ENCODE results near the gene PFDN4. TPM values are rescaled to one million over a fixed set of nuclear protein-coding genes. Genes with fewer than 3 reads are reported as not detected.
A peak's percentile ranks its signal among the peaks of the same experiment; 100 is the strongest.

Gene PFDN4
- polyA plus RNA-seq, 1 donor, result 52.8 TPM

DNA sequence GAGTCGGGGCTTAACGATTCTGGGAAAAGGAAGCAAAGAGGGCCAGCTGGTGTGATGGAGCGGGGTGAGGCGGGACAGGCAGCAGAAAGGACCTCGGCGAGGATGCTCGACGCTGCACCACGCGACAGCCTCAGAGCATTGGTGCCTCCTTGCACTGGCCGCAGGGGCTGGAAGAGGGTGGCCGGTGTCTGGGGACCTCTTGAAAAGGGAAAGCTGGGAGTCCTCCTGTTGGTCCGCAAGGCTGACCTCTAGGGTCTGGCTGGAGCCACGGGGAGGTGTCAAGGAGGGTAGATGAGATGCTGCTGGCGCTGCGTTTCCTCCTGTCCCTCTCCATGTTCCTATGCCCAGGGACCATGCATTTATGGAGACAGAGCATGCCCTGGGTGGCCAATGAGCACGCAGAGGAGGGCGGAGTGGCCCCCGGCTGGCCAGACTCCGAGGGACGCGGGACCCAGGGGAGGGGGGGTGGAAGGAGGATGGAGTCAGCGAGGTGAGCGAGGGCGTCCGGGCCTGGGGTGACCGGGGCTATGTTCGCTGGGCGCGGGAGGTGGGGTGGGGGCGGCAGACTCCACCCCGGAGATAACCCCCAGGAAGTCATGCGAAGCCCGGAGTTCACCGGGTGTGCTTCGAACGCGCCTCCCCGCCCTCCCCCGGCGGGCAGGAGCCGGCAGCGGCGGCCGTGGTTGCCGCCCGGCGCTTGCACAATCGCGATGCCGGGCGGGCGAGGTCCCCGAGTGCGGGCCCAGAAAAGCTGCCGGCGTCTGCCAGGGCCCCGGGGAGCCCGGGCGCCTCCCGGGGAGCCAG, 34.0 kb upstream of the PFDN4 start, which contains the start of gene CYP24A1:
CYP24A1 (minus strand) TSS at position 334 of the 804 bp plus-strand sequence. CDS start 407 bp downstream, outside the sequence.
- no peak for DNase-seq

DNA sequence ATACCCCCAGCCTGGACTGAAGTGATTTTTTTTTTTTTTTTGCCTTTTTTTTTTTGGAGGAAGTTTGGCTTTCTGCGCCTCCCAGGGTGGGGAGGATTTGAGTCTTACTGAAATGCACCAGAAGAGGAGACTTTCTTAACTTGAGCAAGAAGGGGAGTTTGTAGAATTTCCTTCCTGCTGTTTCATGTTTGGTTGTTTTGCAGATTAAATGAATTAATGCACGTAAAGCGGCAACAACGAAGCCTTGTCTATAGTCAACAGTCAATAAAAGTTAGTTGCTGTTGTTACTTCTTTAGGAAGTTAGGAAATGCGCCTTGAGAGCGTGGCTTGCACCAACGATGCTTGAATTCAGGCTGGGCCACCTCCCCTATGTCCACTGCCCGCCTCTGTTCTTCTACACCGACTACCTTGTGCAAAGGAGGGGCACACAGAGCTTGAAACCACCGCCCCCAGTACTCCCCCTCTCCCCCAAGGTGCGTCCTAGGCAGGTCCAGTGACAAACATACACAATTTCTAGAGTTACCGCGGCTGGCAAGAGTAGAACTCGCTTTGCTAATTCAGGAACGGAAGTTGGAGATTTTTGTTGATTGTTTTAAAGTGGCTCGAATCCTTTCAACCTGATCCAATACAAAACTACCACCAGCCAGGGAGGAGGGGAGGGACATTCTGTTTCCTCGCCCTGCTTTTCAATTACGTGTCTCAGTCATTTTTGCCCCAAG, 33.3 kb upstream of the PFDN4 start:
- no peak for DNase-seq

DNA sequence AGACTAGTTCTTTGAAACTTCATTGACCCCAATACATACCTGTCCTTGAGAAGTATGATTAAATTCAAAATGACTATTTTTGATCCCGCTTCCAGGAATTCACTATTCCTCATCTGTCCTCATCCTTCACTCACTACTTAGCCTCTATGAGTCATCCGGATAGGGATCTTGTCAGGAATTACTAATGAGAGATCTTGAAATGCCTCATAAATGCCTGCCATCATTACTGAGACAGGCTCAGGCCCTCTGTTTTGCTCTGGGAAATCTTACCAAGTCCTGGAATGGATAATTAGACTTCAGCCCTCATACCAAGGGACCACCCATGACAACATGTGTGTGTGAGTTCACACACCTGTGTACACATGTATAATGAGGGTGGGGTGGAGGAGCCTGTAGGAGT, 31.3 kb upstream of the PFDN4 start:
- no peak for DNase-seq

DNA sequence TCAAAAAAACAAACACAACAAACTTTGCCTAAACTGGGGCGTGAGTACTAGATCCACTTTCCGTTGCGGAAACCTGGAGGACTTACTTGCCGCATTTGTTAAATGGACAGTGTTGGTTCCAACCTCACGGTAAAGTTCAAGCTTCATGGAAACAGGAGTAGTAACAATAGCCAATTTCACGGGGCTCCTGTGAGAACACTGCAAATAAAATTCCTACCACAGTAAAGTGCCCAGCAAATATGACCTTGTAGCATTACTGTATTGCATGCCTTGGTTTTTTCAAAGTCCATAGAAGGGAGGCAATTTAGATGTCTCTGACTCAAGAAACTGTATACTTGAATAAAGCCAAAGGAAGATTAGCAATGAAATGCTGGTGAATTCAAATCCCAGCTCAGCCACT, 30.5 kb upstream of the PFDN4 start:
- DNase-seq, result no peak

GRCh38 chr20:54178256-54178655, 29.6 kb upstream of the PFDN4 start:
- DNase-seq, result no peak

DNA sequence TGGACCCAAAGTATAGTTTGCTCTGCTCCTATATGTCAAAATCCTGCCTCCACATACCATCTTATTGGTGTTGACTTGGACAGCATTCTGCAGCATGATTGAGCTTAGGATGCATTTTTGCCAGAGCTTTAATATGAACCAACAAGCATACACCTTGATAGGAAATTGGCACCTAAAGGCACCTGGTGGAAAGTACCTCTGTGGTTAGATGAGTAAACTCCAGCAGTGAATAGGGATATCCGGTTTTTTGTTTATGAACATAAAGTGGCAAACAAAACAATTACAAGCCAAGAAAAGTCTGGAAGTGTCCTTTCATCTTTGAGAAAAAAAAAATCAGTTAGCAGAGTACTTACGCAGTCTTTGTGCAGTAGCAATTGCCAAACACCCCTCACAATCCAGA, 27.9 kb upstream of the PFDN4 start:
- no peak for DNase-seq

DNA sequence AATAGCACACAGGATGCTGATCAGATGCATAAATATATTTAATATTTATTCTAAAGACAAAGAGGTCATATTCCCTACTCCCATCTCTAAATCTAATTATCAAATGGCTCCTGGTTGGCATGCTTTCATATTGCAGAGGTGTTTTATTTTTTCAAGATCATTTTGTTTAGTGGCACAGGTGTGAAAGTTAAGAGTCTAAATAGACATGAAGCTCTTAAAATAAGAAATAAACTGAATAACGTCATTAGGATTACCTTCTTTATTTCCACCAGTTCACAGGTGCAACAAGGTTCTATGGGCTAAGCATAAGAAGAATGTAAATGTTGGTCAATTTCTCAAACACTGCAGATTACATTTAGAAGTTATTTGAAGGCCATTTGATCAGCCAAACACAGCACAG, 27.0 kb upstream of the PFDN4 start:
- DNase-seq, result no peak

DNA sequence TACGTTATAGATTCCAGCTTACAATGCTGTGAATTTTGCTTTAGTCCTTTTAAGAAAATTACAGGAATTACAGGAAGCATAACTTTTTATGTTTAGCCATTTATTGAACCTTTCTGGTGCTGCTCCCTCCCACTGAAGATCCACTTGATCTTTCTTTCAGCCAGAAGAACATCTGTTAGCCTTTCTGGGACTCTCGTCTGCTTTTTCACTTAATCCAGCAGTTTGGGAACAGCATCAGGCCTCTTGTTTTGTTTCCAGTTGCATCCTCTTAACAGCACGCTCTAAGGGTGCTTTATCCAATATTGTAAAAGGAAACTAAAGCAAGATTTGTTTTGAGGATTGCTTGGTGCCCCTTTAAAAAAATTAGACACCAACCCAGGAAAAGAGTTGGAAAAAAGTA, 23.8 kb upstream of the PFDN4 start:
- no peak for DNase-seq

GRCh38 chr20:54184904-54185626, 22.8 kb upstream of the PFDN4 start:
- DNase-seq, result no peak

DNA sequence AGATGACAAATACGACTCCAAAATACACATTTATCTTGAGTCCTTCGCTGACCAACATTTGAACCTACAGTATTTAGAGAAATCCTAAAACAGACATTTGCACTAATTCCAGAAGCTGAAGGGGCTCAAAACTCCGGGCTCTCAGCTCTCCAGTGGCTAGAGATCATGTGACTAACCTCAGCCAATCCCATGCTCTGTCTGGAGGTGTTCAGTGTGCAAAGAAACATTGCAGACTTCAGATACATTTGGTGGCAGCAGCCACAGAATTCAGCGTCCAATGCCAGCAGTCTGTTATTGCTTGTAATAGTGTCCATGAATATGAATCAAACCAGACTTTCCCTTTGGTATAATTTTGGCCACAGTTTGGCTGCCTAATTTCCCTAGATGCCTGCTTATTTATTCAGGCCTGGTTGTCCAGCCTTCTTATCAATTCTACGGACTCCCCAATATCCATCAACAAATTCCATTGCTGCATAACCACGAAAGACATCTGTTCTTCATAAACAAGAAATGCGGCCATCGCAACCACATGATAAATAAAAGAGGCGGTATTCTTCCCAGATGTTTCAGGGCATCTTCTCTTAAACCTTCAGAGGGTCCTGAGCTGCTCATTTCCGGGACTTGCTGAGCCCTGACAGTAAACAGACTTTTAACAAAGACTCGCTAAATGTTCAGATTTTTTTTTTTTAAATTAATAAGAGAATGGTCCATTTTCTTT, 19.6 kb upstream of the PFDN4 start:
- no peak for DNase-seq

DNA sequence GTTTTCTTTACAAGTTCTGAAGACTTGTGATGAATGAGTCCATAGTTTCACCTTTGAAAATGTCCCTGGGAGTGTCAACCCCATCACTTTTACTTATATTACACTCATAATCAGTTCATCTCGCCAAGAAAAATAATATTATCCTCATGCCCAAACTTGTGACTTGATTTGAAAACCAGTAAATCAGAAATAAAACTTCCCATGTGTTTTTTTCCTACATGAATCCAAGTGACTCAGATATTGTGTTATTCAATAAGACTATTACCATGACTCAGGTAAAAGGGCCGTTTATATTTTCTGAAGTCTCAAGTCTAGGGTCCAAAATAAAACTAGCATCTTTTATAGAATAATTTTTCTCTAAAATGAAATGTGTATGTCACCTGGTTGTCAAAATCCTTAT, 18.3 kb upstream of the PFDN4 start:
- no peak for DNase-seq

GRCh38 chr20:54190217-54190616, 17.7 kb upstream of the PFDN4 start:
- no peak for DNase-seq

- DNase-seq, result no peak
Measured at GRCh38 chr20:54193817-54194216, 14.1 kb upstream of the PFDN4 start.

GRCh38 chr20:54194724-54195438, 13.0 kb upstream of the PFDN4 start:
- DNase-seq, result peak; percentile 68

- no peak for DNase-seq
Measured at GRCh38 chr20:54195483-54196472, 12.1 kb upstream of the PFDN4 start.

DNA sequence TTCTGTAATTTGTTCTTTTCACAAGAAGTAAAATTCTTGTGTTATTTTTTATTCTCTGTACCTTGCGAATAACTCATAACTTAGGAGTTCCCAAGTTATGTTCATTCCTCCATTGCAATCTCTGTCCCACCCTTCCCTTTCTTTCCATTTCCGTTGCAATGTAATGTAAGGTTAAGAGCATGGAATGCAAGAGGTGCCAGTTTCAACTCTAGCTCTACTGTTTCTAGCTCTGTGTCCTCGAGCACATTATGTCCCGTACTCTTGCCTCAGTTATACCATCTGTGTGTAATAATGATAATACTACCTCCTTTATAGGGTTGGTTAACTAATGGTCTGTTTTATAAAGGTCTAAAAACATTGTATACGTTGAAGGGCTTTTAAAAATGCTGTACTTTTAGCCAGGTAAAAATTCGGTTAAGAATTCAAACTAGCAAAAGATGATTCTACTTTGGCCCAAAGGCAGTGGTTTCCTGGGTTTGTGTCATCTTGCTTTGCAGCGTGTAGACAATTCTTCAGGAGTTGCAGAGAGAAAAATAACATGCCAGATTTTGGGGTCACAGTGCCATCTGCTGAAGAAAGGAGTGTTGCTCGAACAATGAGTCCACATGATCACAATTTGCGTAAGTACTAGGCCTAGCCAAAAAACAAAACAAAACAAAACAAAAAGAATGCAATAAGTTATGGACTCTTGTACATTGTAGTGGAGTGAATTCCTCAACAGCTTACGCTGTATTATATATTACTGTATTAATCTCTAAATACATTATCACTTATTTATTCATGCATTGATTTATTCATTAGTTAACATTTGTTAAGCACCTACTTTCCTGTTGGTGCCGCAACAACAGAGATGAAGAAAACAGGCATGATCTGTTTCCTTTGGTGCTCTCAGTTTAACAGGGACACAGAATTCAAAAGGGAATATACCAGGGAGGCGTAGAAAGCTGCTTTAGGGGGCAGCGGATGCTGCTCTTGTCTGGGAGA, 10.0 kb upstream of the PFDN4 start:
- DNase-seq, result no peak

DNA sequence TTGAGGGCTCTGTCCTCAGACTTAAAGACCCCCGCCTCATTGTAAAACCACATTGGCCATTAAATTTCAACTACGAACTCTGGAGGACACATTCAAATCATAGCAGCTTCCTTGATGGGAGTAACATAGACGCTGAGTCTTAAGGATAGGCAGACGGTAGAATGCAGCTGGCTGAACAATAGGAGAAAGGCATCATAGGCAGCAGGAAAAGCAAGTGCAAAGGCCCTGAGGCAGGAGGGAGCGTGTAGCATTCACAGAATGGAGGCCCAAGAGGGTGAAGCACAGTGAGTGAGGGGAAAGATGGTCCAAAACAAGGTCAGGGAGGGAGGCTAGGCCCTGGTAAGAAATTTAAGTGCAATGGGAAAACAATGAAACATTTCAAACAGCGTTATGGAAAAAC, 8.6 kb upstream of the PFDN4 start:
- no peak for DNase-seq

DNA sequence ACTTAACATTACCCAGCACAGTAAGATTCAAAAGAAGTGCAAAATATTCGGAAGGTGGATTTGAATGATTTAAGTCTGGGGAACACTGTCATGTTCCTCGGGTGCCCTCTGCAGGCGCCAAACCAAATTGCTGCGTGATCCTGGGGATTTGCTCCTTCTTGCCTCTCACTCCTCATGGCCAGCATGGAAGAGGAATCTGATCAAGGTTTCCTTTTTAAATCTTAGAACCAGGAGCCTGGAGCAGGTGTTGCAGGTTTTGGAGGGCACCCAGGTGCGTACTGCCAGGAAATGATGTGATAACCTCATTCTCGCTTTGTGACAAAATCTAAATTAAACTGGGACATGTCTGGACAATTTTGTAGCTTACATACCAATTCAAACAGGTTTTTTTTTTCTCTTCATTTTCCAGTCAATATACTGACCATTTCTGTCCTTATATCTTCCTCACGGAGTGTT, 8.1 kb upstream of the PFDN4 start:
- DNase-seq, result peak; percentile 76
